ENCODE measurements around the gene TNS1.

DNA sequence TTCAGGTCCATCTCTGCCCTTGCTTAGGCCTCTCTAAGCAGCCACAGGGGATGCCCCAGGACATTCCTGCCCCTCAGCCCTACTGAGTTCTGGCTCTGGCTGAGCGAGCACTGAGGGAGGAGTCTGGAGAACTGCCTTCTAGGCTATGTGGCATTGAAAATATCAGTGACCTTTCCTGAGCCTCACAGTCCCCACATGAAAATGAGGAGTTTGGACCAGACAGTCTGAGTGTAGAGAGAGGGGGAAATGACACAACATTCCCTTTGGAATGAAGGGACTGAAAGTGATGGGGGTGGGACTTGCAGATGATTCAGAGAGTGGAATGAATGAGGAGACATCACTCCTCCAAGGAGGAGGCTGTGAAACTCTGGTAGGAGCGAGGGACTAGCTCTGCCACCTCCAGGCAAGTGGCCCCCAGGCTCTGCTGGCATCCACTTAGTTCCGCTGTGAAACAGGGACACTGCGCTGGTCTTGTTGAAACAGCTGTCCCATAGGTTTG lies 8.0 kb downstream of the TNS1 start:
- TF ChIP-seq, protein P1, sequence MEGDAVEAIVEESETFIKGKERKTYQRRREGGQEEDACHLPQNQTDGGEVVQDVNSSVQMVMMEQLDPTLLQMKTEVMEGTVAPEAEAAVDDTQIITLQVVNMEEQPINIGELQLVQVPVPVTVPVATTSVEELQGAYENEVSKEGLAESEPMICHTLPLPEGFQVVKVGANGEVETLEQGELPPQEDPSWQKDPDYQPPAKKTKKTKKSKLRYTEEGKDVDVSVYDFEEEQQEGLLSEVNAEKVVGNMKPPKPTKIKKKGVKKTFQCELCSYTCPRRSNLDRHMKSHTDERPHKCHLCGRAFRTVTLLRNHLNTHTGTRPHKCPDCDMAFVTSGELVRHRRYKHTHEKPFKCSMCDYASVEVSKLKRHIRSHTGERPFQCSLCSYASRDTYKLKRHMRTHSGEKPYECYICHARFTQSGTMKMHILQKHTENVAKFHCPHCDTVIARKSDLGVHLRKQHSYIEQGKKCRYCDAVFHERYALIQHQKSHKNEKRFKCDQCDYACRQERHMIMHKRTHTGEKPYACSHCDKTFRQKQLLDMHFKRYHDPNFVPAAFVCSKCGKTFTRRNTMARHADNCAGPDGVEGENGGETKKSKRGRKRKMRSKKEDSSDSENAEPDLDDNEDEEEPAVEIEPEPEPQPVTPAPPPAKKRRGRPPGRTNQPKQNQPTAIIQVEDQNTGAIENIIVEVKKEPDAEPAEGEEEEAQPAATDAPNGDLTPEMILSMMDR (IDR thresholded peaks at IDR 0.05), result no peak
- TF ChIP-seq REST (IDR thresholded peaks at IDR 0.05; ENCODE audit: insufficient read depth in 1 of 2, low read depth in 2 of 2, low read length in 1 of 2) (no peak), SIN3A (IDR thresholded peaks at IDR 0.05; ENCODE audit: borderline replicate concordance, insufficient read depth, low read depth, low read length) (no peak), POLR2AphosphoS5 (IDR thresholded peaks at IDR 0.05; ENCODE audit: low read depth, low read length) (no peak)

All from Panc1 (cell line).